ENCODE measurements around the gene TNPO2.
A peak's percentile ranks its signal among the peaks of the same experiment; 100 is the strongest.

The TNPO2 gene

GRCh38 chr19:12656899-12657571 lies 66.7 kb downstream of the TNPO2 start (continued):
- TF ChIP-seq INSM2 (tag by site-specific recombination; IDR thresholded peaks at IDR 0.05) (no peak), KLF8 (tag by site-specific recombination; IDR thresholded peaks at IDR 0.05) (0 out of 2 replicates have a peak, but pooled peaks have one; percentile 9), ZBTB17 (tag by site-specific recombination; IDR thresholded peaks at IDR 0.05) (no peak), OSR2 (tag by site-specific recombination; IDR thresholded peaks at IDR 0.05) (no peak), OVOL3 (tag by site-specific recombination; IDR thresholded peaks at IDR 0.05) (no peak), SCRT2 (tag by site-specific recombination; IDR thresholded peaks at IDR 0.05) (no peak), ZNF274 (IDR thresholded peaks at IDR 0.05; ENCODE audit: low read length) (no peak), ZNF274 (tag by site-specific recombination; IDR thresholded peaks at IDR 0.05; ENCODE audit: borderline replicate concordance) (no peak), ZNF394 (tag by site-specific recombination; IDR thresholded peaks at IDR 0.05; ENCODE audit: borderline replicate concordance) (no peak), AEBP2 (tag by site-specific recombination; IDR thresholded peaks at IDR 0.05; ENCODE audit: borderline replicate concordance) (no peak), ZNF169 (tag by site-specific recombination; IDR thresholded peaks at IDR 0.05) (no peak), ZNF121 (tag by site-specific recombination; IDR thresholded peaks at IDR 0.05) (no peak)

GRCh38 chr19:12655546-12655945 lies 68.2 kb downstream of the TNPO2 start:
- ChIA-PET CTCF (no interaction called here), POLR2A (no interaction called here)
- no peak overlapping the region for H3K4me3 ChIP-seq (ENCODE audit: low read depth, low read length)
- peaks cover 5 to 55% of the 10 kb centered on the region in 2 experiments; a peak in 2 of 3 replicates for H3K36me3 ChIP-seq (ENCODE audit: control insufficient read depth in 2 of 2, insufficient read depth in 1 of 2, low read length in 2 of 2)
- H3K4me1 ChIP-seq (ENCODE audit: control insufficient read depth, insufficient read depth, low read length), result no peaks in the 10 kb centered on the region
- no peak for TF ChIP-seq KLF7 (tag by site-specific recombination; IDR thresholded peaks at IDR 0.05; ENCODE audit: borderline replicate concordance)
- no peak for TF ChIP-seq EGR2 (tag by site-specific recombination; IDR thresholded peaks at IDR 0.05; ENCODE audit: low read depth)
- no peak for TF ChIP-seq ZNF514 (tag by site-specific recombination; IDR thresholded peaks at IDR 0.05)
- no peak for TF ChIP-seq SCRT1 (tag by site-specific recombination; IDR thresholded peaks at IDR 0.05; ENCODE audit: borderline replicate concordance)
- no peaks in the 10 kb centered on the region for H3K9me3 ChIP-seq (ENCODE audit: control insufficient read depth, insufficient read depth, low read depth, low read length)
- H3K27ac ChIP-seq (ENCODE audit: extremely low read depth, low read depth, low read length), result no peak overlapping the region

GRCh38 chr19:12652219-12652618 lies 71.5 kb downstream of the TNPO2 start:
- H3K4me3 ChIP-seq (ENCODE audit: low read depth, low read length), result no peak overlapping the region
- POLR2A ChIA-PET, result no interaction called here
- CTCF ChIA-PET, result no interaction called here
- H3K4me1 ChIP-seq (ENCODE audit: control insufficient read depth, insufficient read depth, low read length), result no peaks in the 10 kb centered on the region
- H3K36me3 ChIP-seq (ENCODE audit: control insufficient read depth in 2 of 2, insufficient read depth in 1 of 2, low read length in 2 of 2), result peaks cover 5 to 34% of the 10 kb centered on the region in 2 experiments; a peak in 2 of 3 replicates
- no peak overlapping the region for H3K27ac ChIP-seq (ENCODE audit: extremely low read depth, low read depth, low read length)
- no peaks in the 10 kb centered on the region for H3K9me3 ChIP-seq (ENCODE audit: control insufficient read depth, insufficient read depth, low read depth, low read length)
- no peak for TF ChIP-seq ZNF354C (tag by site-specific recombination; IDR thresholded peaks at IDR 0.05; ENCODE audit: borderline replicate concordance, low read depth)
- TF ChIP-seq ZNF658 (tag by site-specific recombination; IDR thresholded peaks at IDR 0.05), result no peak
- TF ChIP-seq ZFP37 (tag by site-specific recombination; IDR thresholded peaks at IDR 0.05), result no peak
- TF ChIP-seq ZNF280C (tag by site-specific recombination; IDR thresholded peaks at IDR 0.05), result no peak
- no peak for TF ChIP-seq HOXC10 (CRISPR knock-in tag; IDR thresholded peaks at IDR 0.05)
- no peak for TF ChIP-seq ZNF350 (tag by site-specific recombination; IDR thresholded peaks at IDR 0.05)
- no peak for TF ChIP-seq ZSCAN18 (tag by site-specific recombination; IDR thresholded peaks at IDR 0.05)
- TF ChIP-seq ZBTB1 (tag by site-specific recombination; IDR thresholded peaks at IDR 0.05), result no peak
- no peak for TF ChIP-seq ZNF133 (tag by site-specific recombination; IDR thresholded peaks at IDR 0.05)
- no peak for TF ChIP-seq ZNF239 (tag by site-specific recombination; IDR thresholded peaks at IDR 0.05)
- no peak for TF ChIP-seq MZF1 (tag by site-specific recombination; IDR thresholded peaks at IDR 0.05; ENCODE audit: borderline replicate concordance)
- TF ChIP-seq KLF16 (tag by site-specific recombination; IDR thresholded peaks at IDR 0.05), result no peak
- TF ChIP-seq ZNF501 (tag by site-specific recombination; IDR thresholded peaks at IDR 0.05), result no peak
